ENCODE measurements around the gene RASA3. TPM values are rescaled to one million over a fixed set of nuclear protein-coding genes. Genes with fewer than 3 reads are reported as not detected.

Gene RASA3
- total RNA-seq, 1 experiment from 2014 or later: 9.1 TPM

DNA sequence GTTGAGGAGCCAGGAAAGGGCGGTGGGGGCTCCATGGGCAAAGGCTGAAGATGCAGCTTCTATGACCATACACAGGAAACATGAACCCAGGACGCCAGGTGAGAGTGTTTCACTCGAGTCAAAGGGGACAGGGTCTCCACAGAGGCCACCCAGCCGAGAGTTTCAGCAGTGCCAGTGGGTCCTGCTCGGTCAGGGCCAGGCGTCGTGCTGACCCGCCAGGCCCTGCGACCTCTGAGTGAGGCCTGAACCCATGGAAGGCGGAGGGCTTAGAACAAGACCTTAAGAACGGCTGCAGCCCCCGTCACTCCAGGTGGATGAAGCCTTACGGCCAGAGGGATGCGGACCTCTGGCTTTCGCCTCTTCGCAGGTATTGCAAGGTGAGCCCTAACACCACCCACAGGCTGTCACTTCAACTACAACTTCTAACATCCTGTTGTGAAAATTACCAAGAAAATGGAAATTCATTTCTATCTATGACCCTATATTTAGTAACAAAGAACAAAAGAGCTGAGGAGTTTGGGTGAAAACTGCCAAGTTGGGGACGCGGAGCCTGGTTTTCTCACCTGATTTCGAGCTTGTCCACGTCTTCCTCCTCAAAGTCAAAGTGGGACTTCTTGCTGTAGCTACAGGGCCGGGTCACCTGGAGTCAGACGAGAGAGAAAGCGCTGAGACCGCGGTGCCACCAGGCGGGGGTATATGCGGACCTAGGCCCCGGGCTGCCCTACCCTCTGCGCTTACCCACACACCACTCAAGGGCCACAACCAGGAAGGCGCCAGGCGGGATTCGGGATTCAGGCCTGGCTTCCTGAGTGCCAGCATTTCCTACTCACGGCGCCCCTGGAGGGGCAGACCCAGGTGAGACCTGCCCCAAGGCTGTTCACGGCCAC, 108.5 kb downstream of the RASA3 start:
- no peaks in the 10 kb centered on the region for H3K79me2 ChIP-seq (ENCODE audit: low read length)
- H3K9ac ChIP-seq (ENCODE audit: low read length): no peak overlapping the region
- ATAC-seq (no peak), DNase-seq (no peak)
- ChIA-PET CTCF (no interaction called here), POLR2A (ENCODE audit: unreplicated experiment) (no interaction called here)
- no peak overlapping the region for H3K27ac ChIP-seq (ENCODE audit: low read length)
- no peaks in the 10 kb centered on the region for H3K9me3 ChIP-seq (ENCODE audit: low read length)
- no peak overlapping the region for H3K4me3 ChIP-seq (ENCODE audit: low read length)
- no peak overlapping the region for H3K4me2 ChIP-seq (ENCODE audit: low read length)
- intact Hi-C loops (cut with micrococcal nuclease): no loop called here
- H3K4me1 ChIP-seq (ENCODE audit: insufficient read depth, low read length): no peaks in the 10 kb centered on the region
- no peaks in the 10 kb centered on the region for H3K36me3 ChIP-seq (ENCODE audit: low read depth, low read length)
- TF ChIP-seq, protein P1, sequence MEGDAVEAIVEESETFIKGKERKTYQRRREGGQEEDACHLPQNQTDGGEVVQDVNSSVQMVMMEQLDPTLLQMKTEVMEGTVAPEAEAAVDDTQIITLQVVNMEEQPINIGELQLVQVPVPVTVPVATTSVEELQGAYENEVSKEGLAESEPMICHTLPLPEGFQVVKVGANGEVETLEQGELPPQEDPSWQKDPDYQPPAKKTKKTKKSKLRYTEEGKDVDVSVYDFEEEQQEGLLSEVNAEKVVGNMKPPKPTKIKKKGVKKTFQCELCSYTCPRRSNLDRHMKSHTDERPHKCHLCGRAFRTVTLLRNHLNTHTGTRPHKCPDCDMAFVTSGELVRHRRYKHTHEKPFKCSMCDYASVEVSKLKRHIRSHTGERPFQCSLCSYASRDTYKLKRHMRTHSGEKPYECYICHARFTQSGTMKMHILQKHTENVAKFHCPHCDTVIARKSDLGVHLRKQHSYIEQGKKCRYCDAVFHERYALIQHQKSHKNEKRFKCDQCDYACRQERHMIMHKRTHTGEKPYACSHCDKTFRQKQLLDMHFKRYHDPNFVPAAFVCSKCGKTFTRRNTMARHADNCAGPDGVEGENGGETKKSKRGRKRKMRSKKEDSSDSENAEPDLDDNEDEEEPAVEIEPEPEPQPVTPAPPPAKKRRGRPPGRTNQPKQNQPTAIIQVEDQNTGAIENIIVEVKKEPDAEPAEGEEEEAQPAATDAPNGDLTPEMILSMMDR (conservative IDR thresholded peaks at IDR 0.05; ENCODE audit: low read depth, low read length): no peak; the same call in 1 of the 2 replicates
- TF ChIP-seq EZH2 (IDR thresholded peaks at IDR 0.05; ENCODE audit: low read length, unreplicated experiment) (no peak), EZH2phosphoT487 (IDR thresholded peaks at IDR 0.05; ENCODE audit: borderline replicate concordance, low read length) (no peak)
- H2AFZ ChIP-seq (ENCODE audit: low read length): no peak overlapping the region
- H3K9me2 ChIP-seq (replicated peaks; ENCODE audit: low read length): no peaks in the 10 kb centered on the region
- no TSS peak for BruUV-seq (replicated peaks)
- H4K20me1 ChIP-seq (ENCODE audit: low read length): no peaks in the 10 kb centered on the region
- H3F3A ChIP-seq (ENCODE audit: low read length, unreplicated experiment): no peaks in the 10 kb centered on the region
- no peaks in the 10 kb centered on the region for H3K27me3 ChIP-seq (ENCODE audit: low read length)

DNA sequence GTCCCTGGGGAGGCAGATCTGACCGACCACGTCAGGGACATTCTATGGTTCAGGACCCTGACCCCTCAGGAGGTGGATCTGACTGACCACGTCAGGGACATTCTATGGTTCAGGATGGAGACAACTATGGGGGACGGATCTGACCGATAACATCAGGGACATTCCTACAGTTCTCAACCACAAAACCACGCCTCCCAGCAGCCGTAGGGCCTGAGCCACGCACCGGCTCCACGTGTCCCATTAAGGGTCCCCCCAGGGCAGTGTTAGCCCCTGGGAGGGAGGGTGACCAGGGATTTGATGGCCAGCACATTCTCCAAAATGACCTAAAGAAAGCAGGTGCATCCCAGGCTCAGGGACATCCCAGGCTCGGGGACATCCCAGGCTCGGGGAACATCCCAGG, 109.5 kb downstream of the RASA3 start:
- H3K4me1 ChIP-seq (ENCODE audit: insufficient read depth, low read length): no peaks in the 10 kb centered on the region
- no peaks in the 10 kb centered on the region for H3K9me3 ChIP-seq (ENCODE audit: low read length)
- no peak for ATAC-seq
- H3F3A ChIP-seq (ENCODE audit: low read length, unreplicated experiment): no peaks in the 10 kb centered on the region
- H3K27ac ChIP-seq (ENCODE audit: low read length): no peak overlapping the region
- H3K9ac ChIP-seq (ENCODE audit: low read length): no peak overlapping the region
- ChIA-PET POLR2A (ENCODE audit: unreplicated experiment) (no interaction called here), CTCF (no interaction called here)
- no peak overlapping the region for H3K4me2 ChIP-seq (ENCODE audit: low read length)
- no peaks in the 10 kb centered on the region for H3K79me2 ChIP-seq (ENCODE audit: low read length)
- BruUV-seq (replicated peaks): no TSS peak
- intact Hi-C loops (cut with micrococcal nuclease): no loop called here
- no peaks in the 10 kb centered on the region for H3K27me3 ChIP-seq (ENCODE audit: low read length)
- H3K36me3 ChIP-seq (ENCODE audit: low read depth, low read length): no peaks in the 10 kb centered on the region
- H3K9me2 ChIP-seq (replicated peaks; ENCODE audit: low read length): no peaks in the 10 kb centered on the region
- TF ChIP-seq, protein P1 (conservative IDR thresholded peaks at IDR 0.05; ENCODE audit: low read depth, low read length): no peak
- no peak for DNase-seq
- no peak overlapping the region for H3K4me3 ChIP-seq (ENCODE audit: low read length)
- no peaks in the 10 kb centered on the region for H4K20me1 ChIP-seq (ENCODE audit: low read length)
- no peak overlapping the region for H2AFZ ChIP-seq (ENCODE audit: low read length)

GRCh38 chr13:114022309-114022669, 110.1 kb downstream of the RASA3 start:
- no TSS peak for BruUV-seq (replicated peaks)
- no peak for DNase-seq

More at GRCh38 chr13:114022309-114022669, 110.1 kb downstream of the RASA3 start:
- H3K4me3 ChIP-seq (ENCODE audit: low read length): no peak overlapping the region
- intact Hi-C loops (cut with micrococcal nuclease): no loop called here
- ChIA-PET POLR2A (ENCODE audit: unreplicated experiment) (no interaction called here), CTCF (no interaction called here)
- no peaks in the 10 kb centered on the region for H4K20me1 ChIP-seq (ENCODE audit: low read length)
- no peaks in the 10 kb centered on the region for H3K4me1 ChIP-seq (ENCODE audit: insufficient read depth, low read length)
- H3K9me3 ChIP-seq (ENCODE audit: low read length): no peaks in the 10 kb centered on the region
- no peaks in the 10 kb centered on the region for H3K27me3 ChIP-seq (ENCODE audit: low read length)
- no peak overlapping the region for H3K9ac ChIP-seq (ENCODE audit: low read length)
- no peak overlapping the region for H2AFZ ChIP-seq (ENCODE audit: low read length)
- TF ChIP-seq EZH2phosphoT487 (IDR thresholded peaks at IDR 0.05; ENCODE audit: borderline replicate concordance, low read length): no peak
- TF ChIP-seq, protein P1 (conservative IDR thresholded peaks at IDR 0.05; ENCODE audit: low read depth, low read length): no peak
- TF ChIP-seq EZH2 (IDR thresholded peaks at IDR 0.05; ENCODE audit: low read length, unreplicated experiment): no peak
- no peaks in the 10 kb centered on the region for H3F3A ChIP-seq (ENCODE audit: low read length, unreplicated experiment)
- H3K9me2 ChIP-seq (replicated peaks; ENCODE audit: low read length): no peaks in the 10 kb centered on the region
- H3K27ac ChIP-seq (ENCODE audit: low read length): no peak overlapping the region
- ATAC-seq: no peak
- no peak overlapping the region for H3K4me2 ChIP-seq (ENCODE audit: low read length)
- no peaks in the 10 kb centered on the region for H3K36me3 ChIP-seq (ENCODE audit: low read depth, low read length)
- no peaks in the 10 kb centered on the region for H3K79me2 ChIP-seq (ENCODE audit: low read length)
